Spleen (tissue), 7 donors: ENCODE measurements around the gene PRSS27.

Experiments used
- CTCF ChIP-seq, 11 experiments: fragments of 200-600 bp in 7 of 11; fragments of 450-650 bp in 4 of 11; sonication (generic) in 4 of 11; IDR thresholded peaks in 8 of 11; conservative IDR thresholded peaks in 3 of 11; 1 replicate in 7 of 11; 2 replicates in 4 of 11; pipeline versions ENCODE4 v1.4.0 to v1.8.0; 2016 to 2021; ENCODE audit warnings: antibody characterized with exemption in 11 of 11, inconsistent platforms in 4 of 11, mild to moderate bottlenecking in 1 of 11
- POLR2A ChIP-seq, 3 donors: fragments of 450-650 bp; IDR thresholded peaks; one replicate each; pipeline ENCODE4 v1.5.1; 2017; ENCODE audit warnings: antibody characterized with exemption in 3 of 3, mild to moderate bottlenecking in 1 of 3
- POLR2AphosphoS5 ChIP-seq, 3 donors: sonication (generic); formaldehyde crosslinking; IDR thresholded peaks; one replicate each; pipeline ENCODE4 v1.5.1; 2017; ENCODE audit warnings: antibody characterized with exemption in 3 of 3
- donor health status: DM: no; HTN: no; CAD: no; lungs with moderate emphysema.
- donor health status: DM: no; HTN: no; CAD: no.
- donor health status: DM: no; HTN: no; CAD: no.

- TF ChIP-seq CTCF (IDR thresholded peaks at IDR 0.05 in 8 of 11, conservative IDR thresholded peaks at IDR 0.05 in 3 of 11) (no peak), POLR2AphosphoS5 (IDR thresholded peaks at IDR 0.05) (no peak), POLR2A (IDR thresholded peaks at IDR 0.05) (no peak)
These were observed at the start of gene PRSS27 for GRCh38 chr16:2720064-2720457.
